ENCODE measurements around the gene ASIC2. TPM values are rescaled to one million over a fixed set of nuclear protein-coding genes. Genes with fewer than 3 reads are reported as not detected.

ASIC2 gene
- total and polyA plus RNA-seq, 12 donors: not detected

DNA sequence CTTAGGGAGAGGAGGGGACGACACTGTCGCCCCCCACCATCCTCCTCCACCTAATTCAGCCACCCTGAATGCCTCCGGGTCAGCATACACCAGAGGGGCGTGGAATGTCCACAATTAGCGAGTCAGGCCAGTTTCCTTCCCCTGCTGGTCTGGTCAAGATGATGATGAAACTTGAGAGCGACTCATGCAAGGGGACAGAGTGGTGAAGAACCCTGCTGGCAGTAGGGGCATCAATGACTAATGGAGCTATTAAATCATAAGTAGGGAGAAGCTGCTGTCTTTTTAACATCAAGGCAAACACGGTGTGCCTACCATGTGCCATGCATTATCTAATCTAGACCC lies 294.2 kb downstream of the ASIC2 start:
- WGBS, 2 donors: 39 to 50% methylated on average over 7 of the region's 7 CpGs
- peak in 1 of 8 donors; percentile 37 for ATAC-seq
- Histone ChIP-seq H3K4me3 (no peak overlapping the region), H3K9me3 (no peaks in the 10 kb centered on the region), H3K27me3 (peaks cover 0 to 28% (median 17%) of the 10 kb centered on the region in 7 donors), H3K4me1 (peaks cover 0 to 7% (median 0%) of the 10 kb centered on the region in 9 donors), H3K36me3 (no peaks in the 10 kb centered on the region), H3K27ac (no peak overlapping the region)
- DNase-seq: no peak
- TF ChIP-seq, protein P1, sequence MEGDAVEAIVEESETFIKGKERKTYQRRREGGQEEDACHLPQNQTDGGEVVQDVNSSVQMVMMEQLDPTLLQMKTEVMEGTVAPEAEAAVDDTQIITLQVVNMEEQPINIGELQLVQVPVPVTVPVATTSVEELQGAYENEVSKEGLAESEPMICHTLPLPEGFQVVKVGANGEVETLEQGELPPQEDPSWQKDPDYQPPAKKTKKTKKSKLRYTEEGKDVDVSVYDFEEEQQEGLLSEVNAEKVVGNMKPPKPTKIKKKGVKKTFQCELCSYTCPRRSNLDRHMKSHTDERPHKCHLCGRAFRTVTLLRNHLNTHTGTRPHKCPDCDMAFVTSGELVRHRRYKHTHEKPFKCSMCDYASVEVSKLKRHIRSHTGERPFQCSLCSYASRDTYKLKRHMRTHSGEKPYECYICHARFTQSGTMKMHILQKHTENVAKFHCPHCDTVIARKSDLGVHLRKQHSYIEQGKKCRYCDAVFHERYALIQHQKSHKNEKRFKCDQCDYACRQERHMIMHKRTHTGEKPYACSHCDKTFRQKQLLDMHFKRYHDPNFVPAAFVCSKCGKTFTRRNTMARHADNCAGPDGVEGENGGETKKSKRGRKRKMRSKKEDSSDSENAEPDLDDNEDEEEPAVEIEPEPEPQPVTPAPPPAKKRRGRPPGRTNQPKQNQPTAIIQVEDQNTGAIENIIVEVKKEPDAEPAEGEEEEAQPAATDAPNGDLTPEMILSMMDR (IDR thresholded peaks at IDR 0.05): no peak
- intact Hi-C loops (cut with DNase I): loop anchor here in 7 of 10 donors (5.0 to 10.0 kb wide), 3 partner anchors 214 to 746 kb away; no protein-coding TSS in a partner anchor

DNA sequence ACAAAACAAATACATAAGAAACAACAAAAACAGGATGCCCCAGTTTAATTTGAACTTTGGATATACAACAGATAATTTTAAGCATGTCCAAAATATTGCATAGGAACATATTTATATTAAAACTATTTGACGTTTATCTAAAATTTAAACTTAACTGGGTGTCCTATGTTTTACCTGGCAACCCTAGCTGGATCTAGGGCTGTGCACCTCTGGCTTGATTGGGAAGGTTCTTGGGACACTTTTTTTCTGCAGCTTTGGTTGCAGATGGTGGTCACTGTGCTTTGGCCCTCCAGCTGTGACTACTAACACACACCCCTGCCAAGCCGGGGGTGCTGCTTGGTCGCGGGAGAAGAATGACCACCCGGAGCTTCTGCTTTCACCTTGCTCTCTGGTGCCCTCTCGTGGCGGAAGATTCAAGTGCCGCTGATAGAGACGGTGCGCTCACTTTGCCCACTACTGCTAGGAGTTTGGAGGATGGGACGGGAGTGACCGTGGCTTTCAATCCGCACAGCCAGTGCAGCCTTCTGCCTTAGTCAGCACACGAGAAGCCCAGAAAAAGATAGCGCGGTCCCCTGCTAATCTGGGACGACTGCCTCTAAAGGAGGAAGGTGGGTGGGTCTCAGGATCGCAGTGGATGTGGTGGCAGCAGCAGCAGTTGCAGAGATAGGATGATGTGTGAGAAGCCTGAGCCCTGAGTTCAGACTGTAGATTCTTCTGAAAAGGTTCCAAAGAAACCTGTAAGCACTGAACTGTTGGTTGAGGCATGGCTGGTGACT lies 294.8 kb downstream of the ASIC2 start:
- Histone ChIP-seq H3K9me3 (no peaks in the 10 kb centered on the region), H3K36me3 (no peaks in the 10 kb centered on the region), H3K27ac (no peak overlapping the region), H3K4me1 (peaks cover 0 to 7% (median 0%) of the 10 kb centered on the region in 9 donors), H3K27me3 (peaks cover 0 to 34% (median 17%) of the 10 kb centered on the region in 7 donors), H3K4me3 (no peak overlapping the region)
- DNase-seq: peak; percentile 68 to 73
- ATAC-seq: peak in 7 of 8 donors; percentile 38 to 74 (median 62)
- WGBS, 2 donors: 3 to 4% methylated on average over 18 of the region's 18 CpGs
- TF ChIP-seq, protein P1 (IDR thresholded peaks at IDR 0.05): peak; percentile 70 to 94 (median 89)
- intact Hi-C loops (cut with DNase I): loop anchor here in 7 of 10 donors (5.0 to 10.0 kb wide), 3 partner anchors 213 to 747 kb away; no protein-coding TSS in a partner anchor

DNA sequence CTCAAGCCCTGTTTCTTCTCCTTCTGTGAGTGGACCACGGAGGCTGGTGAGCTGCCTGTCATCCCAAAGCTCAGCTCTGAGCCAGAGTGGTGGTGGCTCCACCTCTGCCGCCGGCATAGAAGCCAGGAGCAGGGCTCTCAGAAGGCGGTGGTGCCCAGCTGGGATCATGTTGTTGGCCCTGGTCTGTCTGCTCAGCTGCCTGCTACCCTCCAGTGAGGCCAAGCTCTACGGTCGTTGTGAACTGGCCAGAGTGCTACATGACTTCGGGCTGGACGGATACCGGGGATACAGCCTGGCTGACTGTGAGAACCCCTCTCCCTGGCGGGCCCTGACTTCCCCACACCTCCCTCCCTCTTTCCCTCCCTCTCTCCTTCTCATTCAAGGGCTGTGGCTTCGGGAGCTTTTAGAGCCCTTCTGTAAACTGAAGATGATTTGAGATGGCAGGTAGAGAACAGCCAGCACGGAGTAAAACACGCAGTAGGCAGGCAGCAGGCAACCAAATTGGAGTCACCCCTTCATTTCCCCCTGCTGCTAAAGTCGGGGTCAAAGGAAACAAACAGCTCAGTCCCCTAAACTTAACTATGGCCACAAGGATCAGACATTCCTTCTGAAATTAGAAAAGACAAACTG lies 297.6 kb downstream of the ASIC2 start:
- no peaks in the 10 kb centered on the region for H3K9me3 ChIP-seq

DNA sequence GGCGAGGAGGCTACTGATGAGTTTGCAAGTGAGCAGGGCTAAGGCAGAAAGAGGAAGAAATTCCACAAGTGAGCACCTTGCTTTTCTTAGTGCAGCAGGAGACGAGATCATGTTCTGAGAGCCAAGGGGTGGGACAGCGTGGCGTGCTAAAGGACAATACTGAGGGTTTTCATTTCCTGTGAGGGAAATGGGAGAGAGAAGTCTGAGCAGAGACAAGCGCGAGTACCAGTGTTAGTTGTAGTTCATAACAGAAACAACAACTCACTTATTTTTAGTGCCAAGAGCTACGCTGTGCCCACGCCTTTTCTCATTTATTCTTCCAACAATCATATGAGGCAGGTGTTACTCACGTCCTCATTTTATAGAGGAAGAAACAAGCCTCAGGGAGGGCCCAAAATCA lies 299.1 kb downstream of the ASIC2 start:
- Histone ChIP-seq H3K27me3 (peaks cover 0 to 44% (median 15%) of the 10 kb centered on the region in 7 donors), H3K36me3 (no peaks in the 10 kb centered on the region), H3K4me3 (no peak overlapping the region), H3K27ac (no peak overlapping the region), H3K9me3 (peaks cover 0 to 4% (median 0%) of the 10 kb centered on the region in 11 donors), H3K4me1 (peaks cover 0 to 7% (median 0%) of the 10 kb centered on the region in 9 donors)
- WGBS, 2 donors: 67 to 73% methylated on average over 9 of the region's 9 CpGs
- no peak for DNase-seq
- ATAC-seq: no peak
- TF ChIP-seq, protein P1 (IDR thresholded peaks at IDR 0.05): no peak
- intact Hi-C loops (cut with DNase I): loop anchor here in 4 of 10 donors (5.0 to 10.0 kb wide), 3 partner anchors 202 to 751 kb away; no protein-coding TSS in a partner anchor

More for the DNA sequence above, 297.6 kb downstream of the ASIC2 start:
- DNase-seq (no peak), ATAC-seq (no peak)
- H3K36me3 ChIP-seq: no peaks in the 10 kb centered on the region
- intact Hi-C loops (cut with DNase I): loop anchor here in 7 of 10 donors (5.0 to 10.0 kb wide), 3 partner anchors 211 to 749 kb away; no protein-coding TSS in a partner anchor
- H3K27me3 ChIP-seq: peaks cover 0 to 46% (median 17%) of the 10 kb centered on the region in 7 donors
- TF ChIP-seq, protein P1 (IDR thresholded peaks at IDR 0.05): no peak
- no peak overlapping the region for H3K4me3 ChIP-seq
- no peak overlapping the region for H3K27ac ChIP-seq
- peaks cover 0 to 7% (median 0%) of the 10 kb centered on the region in 9 donors for H3K4me1 ChIP-seq
- 77 to 82% methylated on average over 14 of the region's 14 CpGs for WGBS, 2 donors
